Measurements from ENCODE around the gene RFTN2.

Gene RFTN2

DNA sequence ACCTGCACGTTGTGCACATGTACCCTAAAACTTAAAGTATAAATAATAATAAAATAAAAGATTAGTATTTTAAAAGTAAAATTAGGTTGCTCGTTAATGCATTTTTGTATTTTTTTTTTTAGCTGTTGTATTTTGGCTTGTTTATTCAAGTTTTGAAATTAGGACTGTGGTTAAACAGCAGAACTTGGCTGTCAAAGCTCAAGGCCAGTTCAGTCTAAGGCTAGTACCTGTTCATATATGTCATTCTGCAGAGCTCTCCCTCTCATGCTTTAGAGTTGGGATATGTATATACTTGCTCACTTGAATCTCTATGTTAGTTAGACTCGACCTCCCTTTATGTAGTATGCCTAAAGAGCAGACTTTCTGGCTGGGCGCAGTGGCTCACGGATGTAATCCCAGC is 126.8 kb downstream of the RFTN2 start:
- DNase-seq (ENCODE audit: low read depth in 2 of 2) = no peak

DNA sequence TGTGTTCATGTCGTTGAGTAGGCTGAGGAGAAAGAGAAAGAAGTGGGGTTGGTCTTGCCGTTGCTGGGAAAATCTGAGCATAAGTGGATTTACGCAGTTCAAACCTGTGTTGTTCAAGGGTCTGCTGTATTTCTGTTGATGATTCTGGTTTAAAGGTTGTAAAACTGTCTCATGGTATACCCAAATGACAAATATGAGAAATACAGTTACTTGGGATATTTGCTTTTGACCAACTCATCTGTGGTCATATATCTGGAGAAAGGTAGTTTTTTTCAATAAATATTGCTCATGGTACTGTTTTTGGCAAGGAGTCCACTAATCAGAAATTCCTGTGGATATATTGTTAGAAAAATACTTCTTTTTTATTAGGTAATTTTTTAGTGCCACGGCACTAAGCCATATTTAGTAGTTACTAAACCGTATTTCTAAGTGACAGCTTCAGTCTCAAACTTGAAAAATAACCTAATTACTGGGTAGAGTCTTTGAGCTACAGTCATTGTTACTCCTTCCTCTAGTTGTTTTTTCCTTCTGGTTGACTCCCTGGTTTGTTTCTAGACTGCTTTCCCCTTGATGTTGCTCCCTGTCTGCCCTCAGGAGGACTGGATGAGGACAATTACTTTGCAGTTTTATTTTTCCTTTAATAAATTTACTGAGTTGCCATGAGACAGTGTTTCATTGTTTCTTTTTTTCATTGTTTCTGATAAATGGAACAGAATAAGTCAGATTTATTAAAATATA is 128.1 kb downstream of the RFTN2 start:
- no peak for DNase-seq (ENCODE audit: low read depth in 2 of 2)

DNA sequence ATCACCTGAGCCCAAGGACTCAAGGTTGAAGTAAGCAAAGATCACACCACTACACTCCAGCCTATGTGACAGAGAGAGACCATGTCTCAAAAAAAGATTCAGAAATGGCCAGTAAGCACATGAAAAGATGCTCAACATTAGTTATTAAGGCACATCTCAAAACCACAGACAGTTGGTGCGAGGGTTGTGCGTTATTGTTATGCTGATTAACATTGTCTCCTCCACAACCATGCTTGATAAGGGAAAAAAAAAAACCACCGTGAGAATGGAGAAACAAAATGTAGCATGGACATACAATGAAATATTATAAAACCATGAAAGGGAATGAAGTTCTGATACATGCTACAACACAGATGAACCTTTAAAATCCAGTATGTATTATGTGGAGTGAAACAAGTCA is 132.2 kb downstream of the RFTN2 start:
- no peak for DNase-seq (ENCODE audit: low read depth in 2 of 2)

DNA sequence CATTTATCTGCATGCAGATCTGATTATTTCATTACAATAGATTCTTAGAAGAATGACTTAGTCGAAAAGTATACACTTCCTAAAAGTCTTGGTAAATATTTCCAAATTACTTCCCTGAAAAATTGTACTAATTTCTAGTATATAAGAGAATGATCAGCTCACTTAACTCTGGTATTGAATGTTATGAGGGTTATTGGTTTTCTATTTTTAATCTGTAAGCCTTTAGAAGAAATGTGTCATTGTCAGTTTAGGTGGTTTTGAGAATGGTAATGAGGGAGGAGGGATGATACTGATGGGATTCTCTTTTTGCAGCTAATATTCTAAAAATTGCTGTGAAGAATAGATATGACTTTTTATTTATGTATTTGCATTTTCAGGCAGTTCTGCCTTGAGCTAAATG is 135.7 kb downstream of the RFTN2 start:
- DNase-seq (ENCODE audit: low read depth in 2 of 2) = no peak

DNA sequence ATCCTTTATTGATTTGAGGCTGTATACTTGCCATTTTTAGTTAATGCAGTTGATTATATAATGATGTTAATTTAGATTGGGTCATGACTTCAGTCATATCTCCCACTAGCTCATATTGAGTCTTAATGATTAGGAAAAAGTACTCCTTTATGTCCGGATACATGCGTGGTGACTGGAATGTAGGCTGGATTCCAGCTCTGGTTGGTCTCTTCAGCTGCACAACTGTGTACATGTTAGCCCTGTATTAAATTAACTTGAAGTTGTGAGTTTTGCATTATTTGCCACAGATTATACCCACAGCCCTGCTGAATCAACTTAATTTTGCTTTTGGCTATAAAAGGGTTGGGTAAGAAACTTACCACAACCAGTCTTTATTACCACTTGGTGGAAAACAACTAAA is 137.0 kb downstream of the RFTN2 start:
- no peak for DNase-seq (ENCODE audit: low read depth in 2 of 2)
